HFFc6 (cell line): ENCODE data around the gene B4GALT3. TPM values are rescaled to one million over a fixed set of nuclear protein-coding genes. Genes with fewer than 3 reads are reported as not detected.
A peak's percentile ranks its signal among the peaks of the same experiment; 100 is the strongest.
"Not testable (repeated sequence)": the region's sequence is repeated elsewhere in the genome, so short reads cannot be mapped to it uniquely, and the experiment has no call there.

Experiments
- DNase-seq: peaks from one replicate; pipeline ENCODE4 v3.0.0-alpha.2; 2018
- H3K27ac Mint-ChIP-seq: 2 replicates; pipeline ENCODE4 v1.8.0; 2020; ENCODE audit warnings: mild to moderate bottlenecking, mixed read lengths
- H3K27me3 Mint-ChIP-seq: 2 replicates; pipeline ENCODE4 v1.8.0; 2021; ENCODE audit warnings: mild to moderate bottlenecking, moderate library complexity, mixed read lengths; ENCODE audit not compliant: insufficient read depth
- H3K36me3 Mint-ChIP-seq: 2 replicates; pipeline ENCODE4 v1.8.0; 2021; ENCODE audit warnings: low read depth, mixed read lengths
- H3K4me1 Mint-ChIP-seq: 2 replicates; pipeline ENCODE4 v1.8.0; 2020; ENCODE audit warnings: low read depth, mixed read lengths
- H3K4me3 Mint-ChIP-seq: 2 replicates; pipeline ENCODE4 v1.8.0; 2020; ENCODE audit warnings: mild to moderate bottlenecking, moderate library complexity, mixed read lengths
- H3K9me3 Mint-ChIP-seq: 2 replicates; pipeline ENCODE4 v1.8.0; 2020; ENCODE audit warnings: mild to moderate bottlenecking, mixed read lengths
- CTCF ChIP-seq: fragments of 200-600 bp; sonication (generic); IDR thresholded peaks from 2 replicates; pipeline ENCODE4 v1.5.0; 2021; ENCODE audit warnings: antibody characterized with exemption, mild to moderate bottlenecking
- long read RNA-seq: library from polyadenylated mRNA; unstranded; transcript quantifications from one replicate; pipeline ENCODE4 v2.0.0, GENCODE V29; 2019
- total RNA-seq, 6 experiments: library from RNA; stranded (reverse); fragmentation: NEBNext Ultra II Directional; extraction: Animal tissue kit (Norgen Biotek cat#: 25700); gene quantifications; 2 replicates in 1 of 6; 3 replicates in 5 of 6; pipeline ENCODE4 v1.2.3, GENCODE V29; 2021

The B4GALT3 gene
- 10 to 100 TPM; 31.0 to 38.2 (median 35.4) TPM for total RNA-seq
- long read RNA-seq, transcript B4GALT3-213 (8 exons, 2,414 nt) = minor isoform, 9 of 46 reads
- long read RNA-seq, transcript B4GALT3-201 (8 exons, 1,911 nt) = major isoform, 29 of 46 reads
- long read RNA-seq, partial matches to known transcripts = 4 of 46 reads
- long read RNA-seq, other reads (novel, unspliced or antisense) = 3 of 46 reads

- DNase-seq = peak; percentile 64
- peaks cover 3% of the 10 kb centered on the region for H3K27me3 Mint-ChIP-seq
- H3K36me3 Mint-ChIP-seq = peaks cover 26% of the 10 kb centered on the region
- peak; percentile 39 for TF ChIP-seq CTCF
- H3K4me1 Mint-ChIP-seq = peaks cover 49% of the 10 kb centered on the region
- no peaks in the 10 kb centered on the region; the same call in 1 of the 2 replicates for H3K9me3 Mint-ChIP-seq
- H3K4me3 Mint-ChIP-seq = peak within 1 kb of the TSS; percentile 99
- H3K27ac Mint-ChIP-seq = peak within 1 kb of the TSS; percentile 98
Measured at GRCh38 chr1:161177112-161177935, at the start of gene B4GALT3. Gene B4GALT3 (minus strand): TSS chr1:161177507. CDS start chr1:161176060, 1,447 bp downstream.

- peaks cover 5% of the 10 kb centered on the region; the same call in 1 of the 2 replicates for H3K36me3 Mint-ChIP-seq
- H3K27me3 Mint-ChIP-seq = peaks cover 3% of the 10 kb centered on the region
- no peak for DNase-seq
- H3K4me3 Mint-ChIP-seq = peak overlapping the region; percentile 99
- H3K27ac Mint-ChIP-seq = peak overlapping the region; percentile 92
- H3K4me1 Mint-ChIP-seq = peaks cover 29% of the 10 kb centered on the region
- no peaks in the 10 kb centered on the region for H3K9me3 Mint-ChIP-seq
- no peak for TF ChIP-seq CTCF
Measured at GRCh38 chr1:161226759-161227158, 49.5 kb upstream of the B4GALT3 start.

- no peak for TF ChIP-seq CTCF
- peak overlapping the region; percentile 92 for H3K27ac Mint-ChIP-seq
- H3K36me3 Mint-ChIP-seq = peaks cover 5% of the 10 kb centered on the region; the same call in 1 of the 2 replicates
- no peaks in the 10 kb centered on the region for H3K9me3 Mint-ChIP-seq
- peak overlapping the region; percentile 99 for H3K4me3 Mint-ChIP-seq
- DNase-seq = no peak
- H3K27me3 Mint-ChIP-seq = peaks cover 3% of the 10 kb centered on the region
- H3K4me1 Mint-ChIP-seq = peaks cover 29% of the 10 kb centered on the region
Measured at GRCh38 chr1:161226320-161226711, 49.0 kb upstream of the B4GALT3 start.

GRCh38 chr1:161225534-161226319 lies 48.4 kb upstream of the B4GALT3 start, which contains the start of gene TOMM40L:
Gene TOMM40L (plus strand): TSS chr1:161226060. CDS start chr1:161226490, 430 bp downstream.
- peak within 1 kb of the TSS; percentile 92 for H3K27ac Mint-ChIP-seq
- H3K4me1 Mint-ChIP-seq = peaks cover 29% of the 10 kb centered on the region
- peak; percentile 100 for DNase-seq
- H3K9me3 Mint-ChIP-seq = no peaks in the 10 kb centered on the region
- peaks cover 5% of the 10 kb centered on the region; the same call in 1 of the 2 replicates for H3K36me3 Mint-ChIP-seq
- peaks cover 3% of the 10 kb centered on the region for H3K27me3 Mint-ChIP-seq
- peak within 1 kb of the TSS; percentile 99 for H3K4me3 Mint-ChIP-seq
- peak; percentile 78 for TF ChIP-seq CTCF

GRCh38 chr1:161225178-161225533 lies 47.8 kb upstream of the B4GALT3 start:
- H3K27ac Mint-ChIP-seq = peak overlapping the region; percentile 53
- peaks cover 29% of the 10 kb centered on the region for H3K4me1 Mint-ChIP-seq
- peaks cover 3% of the 10 kb centered on the region for H3K27me3 Mint-ChIP-seq
- TF ChIP-seq CTCF = no peak
- no peak for DNase-seq
- peak overlapping the region; percentile 51 for H3K4me3 Mint-ChIP-seq
- peaks cover 2% of the 10 kb centered on the region; the same call in 1 of the 2 replicates for H3K36me3 Mint-ChIP-seq
- H3K9me3 Mint-ChIP-seq = no peaks in the 10 kb centered on the region

GRCh38 chr1:161224695-161225087 lies 47.4 kb upstream of the B4GALT3 start:
- DNase-seq, H3K9me3 Mint-ChIP-seq, H3K36me3 Mint-ChIP-seq, H3K27ac Mint-ChIP-seq, H3K27me3 Mint-ChIP-seq, H3K4me3 Mint-ChIP-seq: not testable (repeated sequence)
- peaks cover 29% of the 10 kb centered on the region for H3K4me1 Mint-ChIP-seq
